HepG2 (cell line): ENCODE measurements around the gene PPP4R2. TPM values are rescaled to one million over a fixed set of nuclear protein-coding genes. Genes with fewer than 3 reads are reported as not detected.

Experiments
- BRD4 ChIP-seq: sonication (generic); formaldehyde crosslinking; IDR thresholded peaks from 2 replicates; pipeline ENCODE4 v1.4.0; 2020; ENCODE audit warnings: missing genetic modification reagents
- EHMT2 ChIP-seq: fragments of 200-600 bp; sonication (generic); IDR thresholded peaks from 2 replicates; pipeline ENCODE4 v1.7.0; 2017; ENCODE audit warnings: antibody characterized with exemption, low read depth, low read length, borderline replicate concordance
- FOXM1 ChIP-seq: sonication (generic); formaldehyde crosslinking; IDR thresholded peaks from 2 replicates; pipeline ENCODE4 v1.5.0; 2020; ENCODE audit warnings: missing genetic modification reagents
- KLF11 ChIP-seq: IDR thresholded peaks from 2 replicates; pipeline ENCODE4 v1.6.1; 2016; ENCODE audit warnings: missing compliant biosample characterization
- LCORL ChIP-seq, 2 experiments: fragments of 450-650 bp in 1 of 2; sonication (generic) in 1 of 2; formaldehyde crosslinking in 1 of 2; IDR thresholded peaks; 2 replicates each; pipeline versions ENCODE4 v1.5.0 to v1.6.1; 2017 to 2020; ENCODE audit warnings: antibody characterized with exemption in 1 of 2, missing genetic modification reagents in 1 of 2
- MBNL3 ChIP-seq: fragments of 250-450 bp; sonication (Bioruptor Pico); conservative IDR thresholded peaks from 2 replicates; pipeline ENCODE4 v1.8.0; 2022; ENCODE audit warnings: mild to moderate bottlenecking, inconsistent platforms
- MEIS2 ChIP-seq: sonication (generic); formaldehyde crosslinking; IDR thresholded peaks from 2 replicates; pipeline ENCODE4 v1.9.0; 2021; ENCODE audit warnings: mild to moderate bottlenecking, missing genetic modification reagents
- NR1H2 ChIP-seq: sonication (generic); formaldehyde crosslinking; IDR thresholded peaks from 2 replicates; pipeline ENCODE4 v1.8.1; 2022; ENCODE audit warnings: low read depth, missing genetic modification reagents, borderline replicate concordance
- NR2F1 ChIP-seq, 2 experiments: fragments of 450-650 bp in 1 of 2; formaldehyde crosslinking in 1 of 2; IDR thresholded peaks; 2 replicates each; pipeline versions ENCODE4 v1.5.0 to v1.6.1; 2016 to 2020; ENCODE audit warnings: mild to moderate bottlenecking in 1 of 2, missing compliant biosample characterization in 1 of 2, missing genetic modification reagents in 1 of 2, moderate library complexity in 1 of 2
- NR3C1 ChIP-seq: sonication (generic); formaldehyde crosslinking; IDR thresholded peaks from 2 replicates; pipeline ENCODE4 v1.4.0; 2020; ENCODE audit warnings: missing genetic modification reagents
- POLR2AphosphoS5 ChIP-seq: IDR thresholded peaks from 2 replicates; pipeline ENCODE4 v1.6.1; 2012; ENCODE audit warnings: low read depth, low read length
- SCMH1 ChIP-seq: sonication (generic); formaldehyde crosslinking; IDR thresholded peaks from 2 replicates; pipeline ENCODE4 v1.9.0; 2021; ENCODE audit warnings: missing genetic modification reagents, mild to moderate bottlenecking, borderline replicate concordance
- ZNF614 ChIP-seq: IDR thresholded peaks from 2 replicates; pipeline ENCODE4 v1.6.1; 2018; ENCODE audit warnings: missing biosample characterization, missing genetic modification reagents, inconsistent platforms, borderline replicate concordance
- ZNF883 ChIP-seq: sonication (generic); formaldehyde crosslinking; IDR thresholded peaks from 2 replicates; pipeline ENCODE4 v1.5.1; 2020; ENCODE audit warnings: mild to moderate bottlenecking, missing genetic modification reagents; ENCODE audit errors: not compliant biosample characterization
- ZUFSP ChIP-seq: sonication (generic); formaldehyde crosslinking; IDR thresholded peaks from 2 replicates; pipeline ENCODE4 v1.9.0; 2021; ENCODE audit warnings: missing genetic modification reagents, mild to moderate bottlenecking, borderline replicate concordance
- ZXDC ChIP-seq: sonication (generic); formaldehyde crosslinking; IDR thresholded peaks from 2 replicates; pipeline ENCODE4 v1.5.0; 2020; ENCODE audit warnings: mild to moderate bottlenecking, missing genetic modification reagents
- polyA plus RNA-seq, 8 experiments: library from polyadenylated mRNA; depleted of rRNA in 3 of 8; stranded (reverse) in 7 of 8; unstranded in 1 of 8; fragments of >200 nt; fragmentation: Illumina TruSeq in 4 of 8; extraction: Trizol in 4 of 8; gene quantifications; 2 replicates each; pipeline versions ENCODE4 v1.2.1 to v1.2.3, GENCODE V29; 2011 to 2016; ENCODE audit warnings: low read depth in 4 of 8, missing spikeins in 1 of 8, mixed read lengths in 1 of 8; ENCODE audit not compliant: insufficient read depth in 1 of 8
- total RNA-seq, 5 experiments: library from RNA; depleted of rRNA; stranded (reverse); fragments of >200 nt; fragmentation: Illumina TruSeq; extraction: Trizol; gene quantifications; 2 replicates each; pipeline ENCODE4 v1.2.3, GENCODE V29; 2016; ENCODE audit warnings: low read depth in 1 of 5
- TF ChIP-seq, protein P1 (sequence below): sonication (generic); formaldehyde crosslinking; IDR thresholded peaks from 2 replicates; pipeline ENCODE4 v1.5.1; 2020; ENCODE audit warnings: missing genetic modification reagents, mild to moderate bottlenecking, borderline replicate concordance
- TF ChIP-seq, protein P2 (sequence below): sonication (generic); formaldehyde crosslinking; IDR thresholded peaks from 2 replicates; pipeline ENCODE4 v1.4.0; 2020; ENCODE audit warnings: low read depth, missing genetic modification reagents

Gene PPP4R2
- total and polyA plus RNA-seq, 2 of the 13 experiments (the other 11 are each of a cell fraction or from before 2014, with no cell fraction given), result 22.3 to 161 TPM

DNA sequence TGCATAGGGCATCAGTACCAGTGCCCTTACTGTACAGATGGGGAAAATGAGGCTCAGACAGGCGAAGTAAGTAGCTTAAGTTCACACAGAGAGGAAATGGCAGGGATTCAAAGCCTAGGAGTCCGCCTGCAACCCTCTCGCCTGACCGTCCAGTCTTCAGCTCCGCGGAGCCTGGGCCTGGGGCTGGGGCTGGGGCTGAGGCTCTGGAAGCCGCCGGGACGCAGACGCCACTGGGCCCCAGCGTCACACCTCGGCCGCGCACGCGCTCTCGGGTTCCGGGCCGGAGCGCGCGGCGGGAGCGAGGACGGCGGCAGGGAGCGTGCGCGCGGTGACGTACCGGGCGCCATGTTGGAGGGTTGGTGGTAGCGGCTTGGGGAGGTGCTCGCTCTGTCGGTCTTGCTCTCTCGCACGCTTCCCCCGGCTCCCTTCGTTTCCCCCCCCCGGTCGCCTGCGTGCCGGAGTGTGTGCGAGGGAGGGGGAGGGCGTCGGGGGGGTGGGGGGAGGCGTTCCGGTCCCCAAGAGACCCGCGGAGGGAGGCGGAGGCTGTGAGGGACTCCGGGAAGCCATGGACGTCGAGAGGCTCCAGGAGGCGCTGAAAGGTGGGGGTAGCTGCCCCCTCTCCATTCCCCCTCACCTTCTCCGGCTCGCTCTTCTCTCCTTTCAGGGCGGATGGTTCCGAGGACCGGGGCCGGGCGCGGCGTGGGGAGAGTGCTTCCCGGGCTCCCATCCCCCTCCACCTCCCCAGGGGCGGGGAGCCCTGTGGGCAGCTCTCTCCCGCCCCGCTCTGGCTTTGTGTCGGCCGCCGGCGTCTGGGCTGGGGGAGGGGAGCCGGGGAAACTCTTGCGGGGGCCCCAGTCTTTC, at the start of gene PPP4R2 (continued):
- TF ChIP-seq, protein P1, sequence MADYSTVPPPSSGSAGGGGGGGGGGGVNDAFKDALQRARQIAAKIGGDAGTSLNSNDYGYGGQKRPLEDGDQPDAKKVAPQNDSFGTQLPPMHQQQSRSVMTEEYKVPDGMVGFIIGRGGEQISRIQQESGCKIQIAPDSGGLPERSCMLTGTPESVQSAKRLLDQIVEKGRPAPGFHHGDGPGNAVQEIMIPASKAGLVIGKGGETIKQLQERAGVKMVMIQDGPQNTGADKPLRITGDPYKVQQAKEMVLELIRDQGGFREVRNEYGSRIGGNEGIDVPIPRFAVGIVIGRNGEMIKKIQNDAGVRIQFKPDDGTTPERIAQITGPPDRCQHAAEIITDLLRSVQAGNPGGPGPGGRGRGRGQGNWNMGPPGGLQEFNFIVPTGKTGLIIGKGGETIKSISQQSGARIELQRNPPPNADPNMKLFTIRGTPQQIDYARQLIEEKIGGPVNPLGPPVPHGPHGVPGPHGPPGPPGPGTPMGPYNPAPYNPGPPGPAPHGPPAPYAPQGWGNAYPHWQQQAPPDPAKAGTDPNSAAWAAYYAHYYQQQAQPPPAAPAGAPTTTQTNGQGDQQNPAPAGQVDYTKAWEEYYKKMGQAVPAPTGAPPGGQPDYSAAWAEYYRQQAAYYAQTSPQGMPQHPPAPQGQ (CRISPR knock-in tag), result peak; percentile 88; the same call in 1 of the 2 replicates
- TF ChIP-seq NR1H2 (CRISPR knock-in tag), result no peak
- TF ChIP-seq MEIS2 (CRISPR knock-in tag), result peak; percentile 84
- TF ChIP-seq KLF11 (CRISPR knock-in tag), result no peak
- TF ChIP-seq ZNF883 (CRISPR knock-in tag), result peak; percentile 80
- peak; percentile 45; the same call in 1 of the 2 replicates for TF ChIP-seq BRD4 (CRISPR knock-in tag)
- TF ChIP-seq ZUFSP, result no peak
- peak; percentile 83 for TF ChIP-seq POLR2AphosphoS5
- TF ChIP-seq, protein P2, sequence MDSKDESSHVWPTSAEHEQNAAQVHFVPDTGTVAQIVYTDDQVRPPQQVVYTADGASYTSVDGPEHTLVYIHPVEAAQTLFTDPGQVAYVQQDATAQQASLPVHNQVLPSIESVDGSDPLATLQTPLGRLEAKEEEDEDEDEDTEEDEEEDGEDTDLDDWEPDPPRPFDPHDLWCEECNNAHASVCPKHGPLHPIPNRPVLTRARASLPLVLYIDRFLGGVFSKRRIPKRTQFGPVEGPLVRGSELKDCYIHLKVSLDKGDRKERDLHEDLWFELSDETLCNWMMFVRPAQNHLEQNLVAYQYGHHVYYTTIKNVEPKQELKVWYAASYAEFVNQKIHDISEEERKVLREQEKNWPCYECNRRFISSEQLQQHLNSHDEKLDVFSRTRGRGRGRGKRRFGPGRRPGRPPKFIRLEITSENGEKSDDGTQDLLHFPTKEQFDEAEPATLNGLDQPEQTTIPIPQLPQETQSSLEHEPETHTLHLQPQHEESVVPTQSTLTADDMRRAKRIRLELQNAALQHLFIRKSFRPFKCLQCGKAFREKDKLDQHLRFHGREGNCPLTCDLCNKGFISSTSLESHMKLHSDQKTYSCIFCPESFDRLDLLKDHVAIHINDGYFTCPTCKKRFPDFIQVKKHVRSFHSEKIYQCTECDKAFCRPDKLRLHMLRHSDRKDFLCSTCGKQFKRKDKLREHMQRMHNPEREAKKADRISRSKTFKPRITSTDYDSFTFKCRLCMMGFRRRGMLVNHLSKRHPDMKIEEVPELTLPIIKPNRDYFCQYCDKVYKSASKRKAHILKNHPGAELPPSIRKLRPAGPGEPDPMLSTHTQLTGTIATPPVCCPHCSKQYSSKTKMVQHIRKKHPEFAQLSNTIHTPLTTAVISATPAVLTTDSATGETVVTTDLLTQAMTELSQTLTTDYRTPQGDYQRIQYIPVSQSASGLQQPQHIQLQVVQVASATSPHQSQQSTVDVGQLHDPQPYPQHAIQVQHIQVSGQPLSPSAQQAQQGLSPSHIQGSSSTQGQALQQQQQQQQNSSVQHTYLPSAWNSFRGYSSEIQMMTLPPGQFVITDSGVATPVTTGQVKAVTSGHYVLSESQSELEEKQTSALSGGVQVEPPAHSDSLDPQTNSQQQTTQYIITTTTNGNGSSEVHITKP (CRISPR knock-in tag), result no peak
- no peak for TF ChIP-seq EHMT2
- TF ChIP-seq SCMH1 (CRISPR knock-in tag), result no peak
- no peak for TF ChIP-seq ZNF614 (CRISPR knock-in tag)
- no peak for TF ChIP-seq LCORL (IDR thresholded peaks at IDR 0.05)
- TF ChIP-seq LCORL (CRISPR knock-in tag; IDR thresholded peaks at IDR 0.05), result no peak; the same call in none of the 2 replicates
- no peak for TF ChIP-seq FOXM1
- TF ChIP-seq NR3C1 (CRISPR knock-in tag), result no peak
- TF ChIP-seq NR2F1 (CRISPR knock-in tag; IDR thresholded peaks at IDR 0.05), result no peak
- no peak for TF ChIP-seq MBNL3 (CRISPR knock-in tag)
- TF ChIP-seq ZXDC, result no peak
